ENCODE measurements around the gene RND3. TPM values are rescaled to one million over a fixed set of nuclear protein-coding genes. Genes with fewer than 3 reads are reported as not detected.

Gene RND3
- total and polyA plus RNA-seq, 2 experiments from 2014 or later, result 3.3 to 4.2 TPM

DNA sequence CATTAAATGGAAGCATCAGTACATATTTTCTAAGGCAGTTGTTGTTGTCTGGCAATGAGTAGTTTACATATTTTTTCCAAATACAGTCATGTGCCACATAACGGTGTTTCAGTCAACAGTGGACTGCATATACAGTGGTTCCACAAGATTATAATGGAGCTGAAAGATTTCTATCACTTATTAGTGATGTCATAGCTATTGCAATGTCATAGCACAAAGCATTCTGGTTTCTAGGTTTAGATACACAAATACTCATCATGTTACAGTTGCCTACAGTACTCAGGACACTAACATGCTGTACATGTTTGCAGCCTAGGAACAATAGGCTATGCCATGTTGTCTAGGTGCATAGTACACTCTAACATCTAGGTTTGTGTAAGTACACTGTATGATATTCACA is 45.0 kb downstream of the RND3 start:
- no peak overlapping the region for H3K27ac ChIP-seq
- TF ChIP-seq, protein P1, sequence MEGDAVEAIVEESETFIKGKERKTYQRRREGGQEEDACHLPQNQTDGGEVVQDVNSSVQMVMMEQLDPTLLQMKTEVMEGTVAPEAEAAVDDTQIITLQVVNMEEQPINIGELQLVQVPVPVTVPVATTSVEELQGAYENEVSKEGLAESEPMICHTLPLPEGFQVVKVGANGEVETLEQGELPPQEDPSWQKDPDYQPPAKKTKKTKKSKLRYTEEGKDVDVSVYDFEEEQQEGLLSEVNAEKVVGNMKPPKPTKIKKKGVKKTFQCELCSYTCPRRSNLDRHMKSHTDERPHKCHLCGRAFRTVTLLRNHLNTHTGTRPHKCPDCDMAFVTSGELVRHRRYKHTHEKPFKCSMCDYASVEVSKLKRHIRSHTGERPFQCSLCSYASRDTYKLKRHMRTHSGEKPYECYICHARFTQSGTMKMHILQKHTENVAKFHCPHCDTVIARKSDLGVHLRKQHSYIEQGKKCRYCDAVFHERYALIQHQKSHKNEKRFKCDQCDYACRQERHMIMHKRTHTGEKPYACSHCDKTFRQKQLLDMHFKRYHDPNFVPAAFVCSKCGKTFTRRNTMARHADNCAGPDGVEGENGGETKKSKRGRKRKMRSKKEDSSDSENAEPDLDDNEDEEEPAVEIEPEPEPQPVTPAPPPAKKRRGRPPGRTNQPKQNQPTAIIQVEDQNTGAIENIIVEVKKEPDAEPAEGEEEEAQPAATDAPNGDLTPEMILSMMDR (IDR thresholded peaks at IDR 0.05; ENCODE audit: low read depth, low read length), result no peak
- no peak for DNase-seq (ENCODE audit: low read depth in 1 of 2, low spot score in 1 of 2)
- H3K27me3 ChIP-seq, result no peaks in the 10 kb centered on the region
- no peaks in the 10 kb centered on the region for H3K4me1 ChIP-seq (ENCODE audit: low read depth)
- H3K9me3 ChIP-seq (ENCODE audit: low read depth), result no peaks in the 10 kb centered on the region
- H3K4me3 ChIP-seq, result no peak overlapping the region
- no peaks in the 10 kb centered on the region for H3K36me3 ChIP-seq

DNA sequence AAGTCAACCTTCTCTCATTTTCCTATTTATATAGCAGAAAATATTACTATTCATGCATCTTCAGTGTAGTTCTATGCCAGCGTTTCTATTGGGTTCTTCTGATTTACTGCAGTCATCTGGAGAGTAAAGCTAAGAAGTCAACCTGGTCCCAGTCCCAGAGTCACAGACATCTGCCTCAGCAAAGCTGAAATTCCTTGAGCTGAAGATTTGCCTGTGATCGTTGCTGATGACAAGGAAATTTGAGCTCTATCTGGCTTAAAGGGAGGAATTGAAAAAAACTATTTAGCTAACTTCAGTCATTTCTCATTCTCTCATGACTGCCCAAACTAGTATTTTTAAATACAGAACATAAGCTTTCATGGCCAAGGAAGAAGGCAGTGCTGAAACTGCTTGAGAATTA is 45.7 kb downstream of the RND3 start:
- no peak for DNase-seq (ENCODE audit: low read depth in 1 of 2, low spot score in 1 of 2)
- Histone ChIP-seq H3K36me3 (no peaks in the 10 kb centered on the region), H3K27ac (no peak overlapping the region), H3K27me3 (no peaks in the 10 kb centered on the region), H3K4me3 (no peak overlapping the region), H3K4me1 (ENCODE audit: low read depth) (no peaks in the 10 kb centered on the region), H3K9me3 (ENCODE audit: low read depth) (no peaks in the 10 kb centered on the region)
- TF ChIP-seq, protein P1 (IDR thresholded peaks at IDR 0.05; ENCODE audit: low read depth, low read length), result no peak

DNA sequence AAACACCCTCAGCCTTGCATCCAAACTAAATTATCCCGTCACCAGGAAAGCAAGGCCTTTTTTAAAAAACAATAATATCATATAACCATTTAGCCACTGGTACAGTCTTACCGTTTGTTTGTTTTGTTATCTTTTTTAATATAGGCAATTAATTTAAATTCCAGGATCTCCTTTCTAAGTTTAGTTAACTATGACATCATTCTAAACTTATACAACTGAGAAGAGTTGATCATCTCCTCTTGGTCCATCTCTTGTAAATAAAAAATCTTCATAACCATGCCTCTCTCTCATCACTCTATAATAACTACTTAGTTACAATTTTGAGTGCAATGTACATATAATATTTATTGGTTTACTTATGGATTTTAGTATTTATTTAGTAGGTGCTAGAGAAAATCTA is 46.2 kb downstream of the RND3 start:
- Histone ChIP-seq H3K4me3 (no peak overlapping the region), H3K27me3 (no peaks in the 10 kb centered on the region), H3K4me1 (ENCODE audit: low read depth) (no peaks in the 10 kb centered on the region), H3K27ac (no peak overlapping the region), H3K36me3 (no peaks in the 10 kb centered on the region), H3K9me3 (ENCODE audit: low read depth) (no peaks in the 10 kb centered on the region)
- DNase-seq (ENCODE audit: low read depth in 1 of 2, low spot score in 1 of 2), result no peak
- TF ChIP-seq, protein P1 (IDR thresholded peaks at IDR 0.05; ENCODE audit: low read depth, low read length), result no peak

DNA sequence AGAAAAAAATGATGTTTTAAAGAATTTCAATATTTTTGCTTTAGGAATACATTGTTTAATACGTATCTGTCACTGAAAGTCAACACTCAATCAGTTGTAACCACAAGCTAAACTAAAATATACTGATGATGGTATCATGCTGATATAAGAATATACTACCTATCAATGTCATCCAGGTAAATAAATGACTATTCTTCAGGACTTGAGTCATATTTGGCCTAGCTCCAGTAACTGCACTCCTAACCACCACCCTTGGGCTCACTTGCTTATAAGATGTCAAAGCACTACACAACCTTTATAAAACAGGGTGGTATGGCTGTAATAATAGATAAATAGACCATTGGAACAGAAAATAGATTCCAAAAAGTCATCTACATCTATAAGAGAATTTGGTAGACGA is 48.8 kb downstream of the RND3 start:
- Histone ChIP-seq H3K4me3 (no peak overlapping the region), H3K27me3 (no peaks in the 10 kb centered on the region), H3K4me1 (ENCODE audit: low read depth) (no peaks in the 10 kb centered on the region), H3K27ac (no peak overlapping the region), H3K36me3 (no peaks in the 10 kb centered on the region), H3K9me3 (ENCODE audit: low read depth) (no peaks in the 10 kb centered on the region)
- TF ChIP-seq, protein P1 (IDR thresholded peaks at IDR 0.05; ENCODE audit: low read depth, low read length), result no peak
- DNase-seq (ENCODE audit: low read depth in 1 of 2, low spot score in 1 of 2), result no peak

DNA sequence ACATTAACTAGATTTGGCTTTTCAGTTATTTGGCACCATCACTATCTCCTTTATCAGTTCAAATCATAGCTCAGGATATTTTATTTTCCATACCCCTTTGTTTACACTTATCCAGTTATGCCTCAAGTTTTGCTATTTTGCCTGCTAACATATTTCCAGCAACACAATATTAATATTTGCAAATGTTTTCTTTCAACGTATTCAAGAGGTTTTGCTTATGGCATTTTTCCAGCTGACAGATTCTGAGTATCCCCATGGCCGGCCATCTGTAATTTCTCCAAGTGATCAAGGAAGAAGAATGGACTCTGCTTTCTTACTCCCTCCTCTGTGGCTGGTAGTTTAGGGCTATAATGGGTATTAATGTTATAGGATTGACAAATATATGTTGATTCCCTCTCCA is 49.4 kb downstream of the RND3 start:
- H3K9me3 ChIP-seq (ENCODE audit: low read depth), result no peaks in the 10 kb centered on the region
- H3K4me3 ChIP-seq, result no peak overlapping the region
- no peaks in the 10 kb centered on the region for H3K27me3 ChIP-seq
- no peaks in the 10 kb centered on the region for H3K4me1 ChIP-seq (ENCODE audit: low read depth)
- no peak for DNase-seq (ENCODE audit: low read depth in 1 of 2, low spot score in 1 of 2)
- H3K27ac ChIP-seq, result no peak overlapping the region
- TF ChIP-seq, protein P1 (IDR thresholded peaks at IDR 0.05; ENCODE audit: low read depth, low read length), result no peak
- no peaks in the 10 kb centered on the region for H3K36me3 ChIP-seq

DNA sequence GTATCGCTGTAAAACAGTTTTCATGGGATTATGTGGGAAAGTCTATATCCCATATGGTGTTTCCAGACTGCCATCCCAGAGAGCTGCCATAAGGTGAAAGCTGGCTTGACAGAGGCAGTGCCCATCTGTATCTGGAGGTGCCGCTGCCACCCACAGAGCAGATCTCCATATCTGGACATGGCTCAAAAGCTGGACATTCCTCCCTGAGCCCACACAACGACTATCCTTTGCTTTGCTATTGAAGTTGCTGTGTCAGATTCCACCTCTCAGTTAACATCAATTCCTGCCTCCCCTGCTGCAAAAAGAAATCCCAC is 55.2 kb downstream of the RND3 start:
- Histone ChIP-seq H3K4me3 (no peak overlapping the region), H3K27me3 (no peaks in the 10 kb centered on the region), H3K9me3 (ENCODE audit: low read depth) (no peaks in the 10 kb centered on the region), H3K27ac (no peak overlapping the region), H3K36me3 (no peaks in the 10 kb centered on the region), H3K4me1 (ENCODE audit: low read depth) (no peaks in the 10 kb centered on the region)
- TF ChIP-seq, protein P1 (IDR thresholded peaks at IDR 0.05; ENCODE audit: low read depth, low read length), result no peak
- DNase-seq (ENCODE audit: low read depth in 1 of 2, low spot score in 1 of 2), result no peak

Measured in cardiac muscle cell (in vitro differentiated cells and primary cell).